Liver (tissue), 9 donors: ENCODE data around the gene PIEZO1. TPM values are rescaled to one million over a fixed set of nuclear protein-coding genes. Genes with fewer than 3 reads are reported as not detected.

Experiments used
- DNase-seq: peaks from one replicate; pipeline ENCODE4 v3.0.0-alpha.2; 2017; ENCODE audit warnings: low spot score
- H3K27ac ChIP-seq, 2 donors: one replicate each; pipeline ENCODE4 v1.7.0; 2013; ENCODE audit warnings: inconsistent platforms in 2 of 2, low read length in 2 of 2, control low read depth in 1 of 2, low read depth in 1 of 2, mild to moderate bottlenecking in 1 of 2
- H3K27me3 ChIP-seq, 4 donors: one replicate each; pipeline versions ENCODE4 v1.6.1 to v1.7.0; 2013; ENCODE audit warnings: low read length in 3 of 4, inconsistent platforms in 1 of 4, mild to moderate bottlenecking in 1 of 4, moderate library complexity in 1 of 4; ENCODE audit not compliant: control insufficient read depth in 4 of 4, insufficient read depth in 4 of 4
- H3K36me3 ChIP-seq, 4 donors: one replicate each; pipeline versions ENCODE4 v1.6.1 to v1.7.0; 2013; ENCODE audit warnings: low read length in 3 of 4, mild to moderate bottlenecking in 3 of 4, low read depth in 1 of 4, moderate library complexity in 1 of 4; ENCODE audit not compliant: control insufficient read depth in 4 of 4, insufficient read depth in 3 of 4
- H3K4me1 ChIP-seq, 4 donors: one replicate each; pipeline versions ENCODE4 v1.6.1 to v1.7.0; 2013; ENCODE audit warnings: low read length in 3 of 4, mild to moderate bottlenecking in 3 of 4, moderate library complexity in 1 of 4; ENCODE audit not compliant: control insufficient read depth in 4 of 4, insufficient read depth in 4 of 4
- H3K4me3 ChIP-seq, 3 donors: one replicate each; pipeline versions ENCODE4 v1.6.1 to v1.7.0; 2013; ENCODE audit warnings: low read length in 3 of 3, control low read depth in 1 of 3, low read depth in 1 of 3, mild to moderate bottlenecking in 1 of 3
- H3K9ac ChIP-seq, 2 donors: one replicate each; pipeline ENCODE4 v1.7.0; 2013; ENCODE audit warnings: low read length in 2 of 2, mild to moderate bottlenecking in 2 of 2, moderate library complexity in 2 of 2, control low read depth in 1 of 2, low read depth in 1 of 2
- H3K9me3 ChIP-seq, 4 donors: one replicate each; pipeline versions ENCODE4 v1.6.1 to v1.7.0; 2013; ENCODE audit warnings: low read length in 3 of 4; ENCODE audit not compliant: control insufficient read depth in 4 of 4
- ATF3 ChIP-seq: IDR thresholded peaks from 2 replicates; pipeline ENCODE4 v1.6.1; 2016; ENCODE audit warnings: antibody characterized with exemption
- CTCF ChIP-seq: fragments of 150-350 bp; IDR thresholded peaks from 2 replicates; pipeline ENCODE4 v1.5.1; 2017; ENCODE audit warnings: improper control_type of control experiment, low read depth, low read length; ENCODE audit not compliant: missing input control
- EGR1 ChIP-seq, 2 donors: IDR thresholded peaks; 2 replicates each; pipeline ENCODE4 v1.6.1; 2016 to 2018; ENCODE audit warnings: antibody characterized with exemption in 2 of 2, low read depth in 2 of 2
- FOXA1 ChIP-seq: IDR thresholded peaks from 2 replicates; pipeline ENCODE4 v1.6.1; 2016; ENCODE audit warnings: antibody characterized with exemption
- FOXA2 ChIP-seq: IDR thresholded peaks from 2 replicates; pipeline ENCODE4 v1.6.1; 2016; ENCODE audit warnings: antibody characterized with exemption
- HNF4A ChIP-seq, 2 donors: conservative IDR thresholded peaks; 2 replicates each; pipeline ENCODE4 v1.6.1; 2016; ENCODE audit warnings: antibody characterized with exemption in 2 of 2, mild to moderate bottlenecking in 2 of 2
- HNF4G ChIP-seq: IDR thresholded peaks from 2 replicates; pipeline ENCODE4 v1.6.1; 2016; ENCODE audit warnings: antibody characterized with exemption
- JUND ChIP-seq, 2 donors: IDR thresholded peaks; 2 replicates each; pipeline ENCODE4 v1.6.1; 2016; ENCODE audit warnings: antibody characterized with exemption in 2 of 2
- MAX ChIP-seq: IDR thresholded peaks from 2 replicates; pipeline ENCODE4 v1.6.1; 2016; ENCODE audit warnings: antibody characterized with exemption
- NR2F2 ChIP-seq: IDR thresholded peaks from 2 replicates; pipeline ENCODE4 v1.6.1; 2016; ENCODE audit warnings: antibody characterized with exemption
- REST ChIP-seq: IDR thresholded peaks from 2 replicates; pipeline ENCODE4 v1.6.1; 2016; ENCODE audit warnings: antibody characterized with exemption, mild to moderate bottlenecking
- SP1 ChIP-seq: IDR thresholded peaks from 2 replicates; pipeline ENCODE4 v1.6.1; 2018; ENCODE audit warnings: antibody characterized with exemption, mild to moderate bottlenecking
- YY1 ChIP-seq: IDR thresholded peaks from 2 replicates; pipeline ENCODE4 v1.6.1; 2016; ENCODE audit warnings: antibody characterized with exemption, mild to moderate bottlenecking
- ZBTB33 ChIP-seq: IDR thresholded peaks from 2 replicates; pipeline ENCODE4 v1.6.1; 2016; ENCODE audit warnings: antibody characterized with exemption
- WGBS: extraction: QIAGEN DNeasy Blood & Tissue Kit; methylation state at CpG from one replicate; pipeline ENCODE4 v1.1.7; 2013; 5-methylcytosine and 5-hydroxymethylcytosine counted together
- polyA plus RNA-seq, 2 donors: library from polyadenylated mRNA; stranded (reverse) in 1 of 2; unstranded in 1 of 2; fragments of 200-250 nt in 1 of 2; fragments of >200 nt in 1 of 2; fragmentation: Nextera tagmentation in 1 of 2; extraction: Ambion mirVana in 1 of 2; gene quantifications; one replicate each; pipeline versions ENCODE4 v1.2.1 to v1.2.3, GENCODE V29; 2013 to 2015
- total RNA-seq, 2 donors: library from RNA; depleted of rRNA; stranded (reverse); fragments of >200 nt; gene quantifications; one replicate each; pipeline ENCODE4 v1.2.3, GENCODE V29; 2014
- donor health status: healthy.
- donor health status: healthy.
- donor health status: healthy.
- donor health status: healthy.
- donor health status: healthy.

PIEZO1 gene
- total and polyA plus RNA-seq, 4 donors, result 15.3 to 74.7 (median 59.2) TPM

- no peak overlapping the region for H3K9ac ChIP-seq
- no peaks in the 10 kb centered on the region for H3K27me3 ChIP-seq
- no peak overlapping the region for H3K27ac ChIP-seq
- no peaks in the 10 kb centered on the region for H3K9me3 ChIP-seq
- no peak for DNase-seq
- TF ChIP-seq REST (no peak), JUND (IDR thresholded peaks at IDR 0.05) (no peak), HNF4G (no peak), CTCF (no peak), NR2F2 (no peak), MAX (no peak), HNF4A (conservative IDR thresholded peaks at IDR 0.05) (no peak), FOXA1 (no peak), ATF3 (no peak), ZBTB33 (no peak), EGR1 (IDR thresholded peaks at IDR 0.05; ENCODE audit: low read depth in 2 of 2) (no peak), SP1 (no peak)
- no peak overlapping the region for H3K4me3 ChIP-seq
- H3K36me3 ChIP-seq, result peaks cover 0 to 13% (median 4%) of the 10 kb centered on the region in 4 donors
- H3K4me1 ChIP-seq, result no peaks in the 10 kb centered on the region
- 97% methylated on average over 13 of the region's 13 CpGs for whole genome bisulfite sequencing
These were observed 48.1 kb upstream of the PIEZO1 start for GRCh38 chr16:88833086-88833485.

GRCh38 chr16:88831838-88832237 is 46.8 kb upstream of the PIEZO1 start:
- no peaks in the 10 kb centered on the region for H3K27me3 ChIP-seq
- peaks cover 0 to 16% (median 4%) of the 10 kb centered on the region in 4 donors for H3K36me3 ChIP-seq
- no peak overlapping the region for H3K9ac ChIP-seq
- TF ChIP-seq YY1 (no peak), FOXA2 (no peak)
- 90% methylated on average over 13 of the region's 13 CpGs for WGBS
- no peak overlapping the region for H3K27ac ChIP-seq
- H3K4me1 ChIP-seq, result no peaks in the 10 kb centered on the region
- no peaks in the 10 kb centered on the region for H3K9me3 ChIP-seq
- no peak for DNase-seq
- no peak overlapping the region for H3K4me3 ChIP-seq
